T-helper 1 cell (primary cell): ENCODE data around the gene MYL12B.
"Not testable (repeated sequence)": the region's sequence is repeated elsewhere in the genome, so short reads cannot be mapped to it uniquely, and the experiment has no call there.

Experiments used
- DNase-seq, 5 donors: peaks; one replicate each; pipeline ENCODE4 v3.0.0-alpha.2; 2012 to 2020
- total RNA-seq, 4 donors: gene quantifications; one replicate each; lab custom pipeline; 2026; lab: John Stamatoyannopoulos, UW

Gene MYL12B
- total RNA-seq: 171 to 190 (median 182) reads per million in 4 donors

GRCh38 chr18:3261373-3262233 is at the start of gene MYL12B:
Gene MYL12B (plus strand): TSS chr18:3262133. CDS start chr18:3272899, 10,766 bp downstream.
- DNase-seq: peak; percentile 71 to 88 (median 80)

GRCh38 chr18:3212657-3213056 is 49.3 kb upstream of the MYL12B start:
- DNase-seq: no peak

- peak in 1 of 5 donors; percentile 15 for DNase-seq
Measured at GRCh38 chr18:3213300-3214059, 48.5 kb upstream of the MYL12B start.

GRCh38 chr18:3214855-3215637 is 46.9 kb upstream of the MYL12B start:
- no peak for DNase-seq

GRCh38 chr18:3216987-3217386 is 44.9 kb upstream of the MYL12B start:
- DNase-seq: no peak

GRCh38 chr18:3217948-3218647 is 43.8 kb upstream of the MYL12B start:
- DNase-seq: no peak

- DNase-seq: no peak
Measured at GRCh38 chr18:3218819-3219218, 43.1 kb upstream of the MYL12B start.

- DNase-seq: no peak
Measured at GRCh38 chr18:3219241-3219630, 42.7 kb upstream of the MYL12B start.

- DNase-seq: no peak
Measured at GRCh38 chr18:3219631-3220335, 42.1 kb upstream of the MYL12B start, which contains the start of gene MYOM1. Gene MYOM1 (minus strand): TSS chr18:3219968. CDS start chr18:3215223, 4,745 bp downstream.

- not testable (repeated sequence) for DNase-seq
Measured at GRCh38 chr18:3220868-3221267, 41.1 kb upstream of the MYL12B start.

- no peak for DNase-seq
Measured at GRCh38 chr18:3221496-3221895, 40.4 kb upstream of the MYL12B start.

- no peak for DNase-seq
Measured at GRCh38 chr18:3223356-3223755, 38.6 kb upstream of the MYL12B start.

GRCh38 chr18:3224223-3224622 is 37.7 kb upstream of the MYL12B start:
- no peak for DNase-seq

GRCh38 chr18:3225588-3225987 is 36.3 kb upstream of the MYL12B start:
- DNase-seq: no peak

GRCh38 chr18:3226048-3226447 is 35.9 kb upstream of the MYL12B start:
- DNase-seq: no peak

GRCh38 chr18:3230401-3231334 is 31.3 kb upstream of the MYL12B start:
- no peak for DNase-seq

GRCh38 chr18:3233004-3233403 is 28.9 kb upstream of the MYL12B start:
- DNase-seq: no peak

- DNase-seq: no peak
Measured at GRCh38 chr18:3233433-3234168, 28.3 kb upstream of the MYL12B start.

- no peak for DNase-seq
Measured at GRCh38 chr18:3234457-3234856, 27.5 kb upstream of the MYL12B start.

GRCh38 chr18:3235846-3236245 is 26.1 kb upstream of the MYL12B start:
- no peak for DNase-seq
